Central memory CD8-positive, alpha-beta T cell (primary cell): ENCODE data around the gene PAN2.
"Not testable (repeated sequence)": the region's sequence is repeated elsewhere in the genome, so short reads cannot be mapped to it uniquely, and the experiment has no call there.

Source experiments
- ATAC-seq: fragments of 150-1000 bp; cut with Tn5 transposase; replicated peaks from 2 replicates; pipeline ENCODE4 v1.10.0; 2022; ENCODE audit warnings: mild to moderate bottlenecking, moderate FRiP score, moderate number of reproducible peaks; ENCODE audit not compliant: poor library complexity, severe bottlenecking; ENCODE audit errors: extremely low read depth
- DNase-seq, 2 donors: peaks; one replicate each; pipeline ENCODE4 v3.0.0; 2021; ENCODE audit warnings: low spot score in 2 of 2
- H3K27ac Mint-ChIP-seq: one replicate; pipeline ENCODE4 v1.8.0; 2022; ENCODE audit warnings: low read depth, mild to moderate bottlenecking, moderate library complexity, mixed read lengths
- H3K27me3 Mint-ChIP-seq: one replicate; pipeline ENCODE4 v1.8.0; 2022; ENCODE audit warnings: mixed read lengths
- H3K36me3 Mint-ChIP-seq: one replicate; pipeline ENCODE4 v1.8.0; 2022; ENCODE audit warnings: mild to moderate bottlenecking, moderate library complexity, mixed read lengths; ENCODE audit not compliant: insufficient read depth
- H3K4me1 Mint-ChIP-seq: one replicate; pipeline ENCODE4 v1.8.0; 2022; ENCODE audit warnings: mixed read lengths
- H3K4me3 Mint-ChIP-seq: one replicate; pipeline ENCODE4 v1.8.0; 2022; ENCODE audit warnings: mild to moderate bottlenecking, moderate library complexity, mixed read lengths
- H3K9me3 Mint-ChIP-seq: one replicate; pipeline ENCODE4 v1.8.0; 2022; ENCODE audit warnings: mixed read lengths

Gene PAN2

DNA sequence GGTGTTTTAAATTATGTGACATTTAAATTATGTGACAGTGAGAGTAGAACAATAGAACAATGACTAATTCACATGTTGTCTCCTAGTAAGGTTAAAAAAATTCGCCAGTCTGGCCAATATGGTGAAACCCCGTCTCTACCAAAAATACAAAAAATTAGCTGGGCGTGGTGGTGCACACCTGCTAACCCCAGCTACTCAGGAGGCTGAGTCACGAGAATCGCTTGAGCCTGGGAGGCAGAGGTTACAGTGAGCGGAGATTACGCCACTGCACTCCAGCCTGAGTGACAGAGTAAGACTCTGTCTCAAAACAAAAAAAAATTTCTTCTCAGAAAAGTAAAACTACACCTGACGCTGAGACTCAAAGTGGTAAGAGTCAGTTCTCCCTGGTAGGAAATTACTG, 36.4 kb downstream of the PAN2 start:
- Mint-ChIP-seq H3K4me3 (no peak overlapping the region), H3K4me1 (peaks cover 56% of the 10 kb centered on the region), H3K9me3 (no peaks in the 10 kb centered on the region), H3K27ac (peak overlapping the region; percentile 22), H3K27me3 (no peaks in the 10 kb centered on the region), H3K36me3 (peaks cover 26% of the 10 kb centered on the region)
- no peak for ATAC-seq
- DNase-seq = no peak

GRCh38 chr12:56296295-56296694, 37.5 kb downstream of the PAN2 start:
- no peak overlapping the region for H3K27ac Mint-ChIP-seq
- H3K27me3 Mint-ChIP-seq = no peaks in the 10 kb centered on the region
- H3K36me3 Mint-ChIP-seq = peaks cover 28% of the 10 kb centered on the region
- H3K9me3 Mint-ChIP-seq = no peaks in the 10 kb centered on the region
- ATAC-seq (no peak), DNase-seq (no peak)
- no peak overlapping the region for H3K4me3 Mint-ChIP-seq
- H3K4me1 Mint-ChIP-seq = peaks cover 51% of the 10 kb centered on the region

GRCh38 chr12:56293795-56294194, 40.0 kb downstream of the PAN2 start:
- ATAC-seq = no peak
- no peak for DNase-seq
- Mint-ChIP-seq H3K4me3 (no peak overlapping the region), H3K9me3 (no peaks in the 10 kb centered on the region), H3K4me1 (peaks cover 33% of the 10 kb centered on the region), H3K27ac (peak overlapping the region; percentile 44), H3K36me3 (peaks cover 25% of the 10 kb centered on the region), H3K27me3 (no peaks in the 10 kb centered on the region)

DNA sequence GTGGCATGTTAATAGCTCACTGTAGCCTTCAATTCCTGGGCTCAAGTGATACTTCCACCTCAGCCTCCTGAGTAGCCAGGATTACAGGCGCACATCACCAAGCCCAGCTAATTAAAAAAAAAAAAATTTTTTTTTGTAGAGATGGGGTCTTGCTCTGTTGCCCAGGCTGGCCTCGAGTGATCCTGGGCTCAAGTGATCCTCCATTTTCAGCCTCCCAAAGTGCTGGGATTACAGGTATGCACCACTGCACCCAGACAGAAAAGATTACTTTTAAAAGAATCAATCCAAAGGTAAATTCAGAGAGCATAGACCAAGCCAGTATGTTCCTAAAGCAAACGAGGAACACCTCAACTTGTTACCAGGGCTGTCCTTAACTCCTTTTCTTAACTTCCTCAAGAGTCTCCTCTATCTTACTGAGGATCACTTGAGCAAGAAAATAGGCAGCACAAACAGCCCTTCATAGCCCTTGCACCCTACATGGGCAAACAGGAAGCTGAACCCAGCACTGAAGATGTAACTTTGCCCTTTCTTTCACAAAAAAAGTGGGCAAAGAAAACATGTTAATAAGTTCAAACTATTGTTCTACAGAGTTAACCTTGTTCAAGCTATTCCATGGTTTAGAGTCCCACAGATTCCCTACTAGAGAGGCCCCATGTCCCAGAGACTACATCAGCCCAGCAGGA, 45.0 kb downstream of the PAN2 start:
- Mint-ChIP-seq H3K27ac (no peak overlapping the region), H3K27me3 (no peaks in the 10 kb centered on the region), H3K4me1 (peaks cover 14% of the 10 kb centered on the region), H3K4me3 (no peak overlapping the region), H3K36me3 (peaks cover 32% of the 10 kb centered on the region), H3K9me3 (no peaks in the 10 kb centered on the region)
- DNase-seq (no peak), ATAC-seq (no peak)

DNA sequence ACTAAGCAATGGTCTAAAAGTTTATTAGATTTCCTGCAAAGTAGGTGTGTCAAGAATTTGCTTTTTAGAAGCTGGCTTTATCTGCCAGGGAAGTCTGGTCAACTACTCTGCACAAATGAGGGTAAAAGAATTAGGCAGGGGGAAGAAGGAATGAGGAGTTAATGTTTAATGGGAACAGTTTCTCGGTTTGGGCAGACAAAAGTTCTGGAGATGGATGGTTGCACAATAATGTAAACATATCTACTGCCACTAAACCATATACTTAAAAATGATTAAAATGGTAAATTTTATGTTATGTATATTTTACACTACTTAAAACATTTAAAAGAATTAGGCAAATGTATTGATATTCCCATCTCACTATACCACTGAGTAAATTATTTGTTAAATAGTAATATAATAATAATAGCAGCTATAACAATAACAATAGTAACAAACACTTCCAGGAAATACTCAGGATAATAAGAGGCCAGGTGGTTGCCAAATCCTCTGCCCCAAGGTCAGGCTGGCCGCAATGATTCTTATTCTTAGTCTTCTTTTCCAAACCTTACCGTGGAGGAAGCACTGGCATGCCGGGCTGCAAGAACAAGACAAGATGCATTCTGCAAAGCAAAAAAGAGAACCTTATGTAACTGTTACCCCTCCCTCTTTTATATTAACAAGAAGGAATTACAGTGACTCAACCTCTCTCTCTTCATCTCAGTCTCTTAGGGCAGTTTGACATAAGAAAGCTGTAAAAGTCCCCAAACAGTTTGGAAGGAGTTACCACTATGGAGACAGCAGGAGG, 47.6 kb downstream of the PAN2 start:
- no peak for DNase-seq
- Mint-ChIP-seq H3K9me3 (no peaks in the 10 kb centered on the region), H3K4me1 (peaks cover 3% of the 10 kb centered on the region), H3K4me3 (no peak overlapping the region), H3K27ac (no peak overlapping the region), H3K27me3 (no peaks in the 10 kb centered on the region), H3K36me3 (peaks cover 52% of the 10 kb centered on the region)
- no peak for ATAC-seq

DNA sequence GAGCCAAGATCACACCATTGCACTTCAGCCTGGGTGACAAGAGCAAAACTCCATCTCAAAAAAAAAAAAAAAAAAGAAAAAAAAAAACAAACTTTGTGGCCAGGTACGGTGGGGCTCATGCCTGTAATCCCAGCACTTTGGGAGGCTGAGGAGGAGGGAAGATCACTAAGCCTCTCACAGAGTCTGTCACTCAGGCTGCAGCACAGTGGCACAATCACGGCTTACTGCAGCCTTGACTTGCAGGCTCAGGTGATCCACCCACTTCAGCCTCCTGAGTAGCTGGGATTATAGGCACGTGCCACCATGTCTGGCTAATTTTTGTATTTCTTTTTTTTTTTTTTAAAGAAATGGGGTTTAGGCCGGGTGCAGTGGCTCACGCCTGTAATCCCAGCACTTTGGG, 49.5 kb downstream of the PAN2 start:
- not testable (repeated sequence) for H3K4me1 Mint-ChIP-seq, H3K4me3 Mint-ChIP-seq, H3K27me3 Mint-ChIP-seq, DNase-seq, H3K27ac Mint-ChIP-seq, H3K9me3 Mint-ChIP-seq, ATAC-seq
- H3K36me3 Mint-ChIP-seq = peaks cover 64% of the 10 kb centered on the region

DNA sequence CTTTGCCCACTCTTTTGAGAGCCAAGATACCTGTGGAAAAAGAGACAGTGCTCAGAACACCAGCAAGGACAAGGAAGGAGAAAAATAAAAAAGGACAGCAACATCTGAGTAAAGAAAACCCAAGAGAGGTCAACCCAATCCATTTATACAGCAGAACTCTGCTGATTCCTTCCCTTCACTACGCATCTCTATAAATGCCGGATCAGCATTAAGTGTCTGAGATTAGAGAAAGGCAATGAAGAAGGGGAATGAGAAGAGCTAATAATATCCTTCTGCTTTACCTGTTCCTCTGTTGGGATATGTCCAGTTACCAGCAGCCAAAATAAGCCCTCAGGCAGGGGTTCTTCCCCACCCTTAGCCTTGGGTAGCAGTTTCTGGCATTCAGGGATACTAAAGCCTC, 51.2 kb downstream of the PAN2 start:
- Mint-ChIP-seq H3K4me3 (no peak overlapping the region), H3K27me3 (no peaks in the 10 kb centered on the region), H3K4me1 (no peaks in the 10 kb centered on the region), H3K27ac (peak overlapping the region; percentile 20), H3K9me3 (no peaks in the 10 kb centered on the region), H3K36me3 (peaks cover 75% of the 10 kb centered on the region)
- DNase-seq (no peak), ATAC-seq (no peak)

- Mint-ChIP-seq H3K27ac (no peak overlapping the region), H3K27me3 (no peaks in the 10 kb centered on the region), H3K4me3 (no peak overlapping the region), H3K9me3 (no peaks in the 10 kb centered on the region), H3K36me3 (peaks cover 79% of the 10 kb centered on the region), H3K4me1 (no peaks in the 10 kb centered on the region)
- ATAC-seq (no peak), DNase-seq (no peak)
Measured at GRCh38 chr12:56282030-56282429, 51.8 kb downstream of the PAN2 start.

GRCh38 chr12:56280849-56281248, 53.0 kb downstream of the PAN2 start:
- Mint-ChIP-seq H3K36me3 (peaks cover 83% of the 10 kb centered on the region), H3K9me3 (no peaks in the 10 kb centered on the region), H3K4me1 (no peaks in the 10 kb centered on the region), H3K27ac (no peak overlapping the region), H3K4me3 (no peak overlapping the region), H3K27me3 (no peaks in the 10 kb centered on the region)
- no peak for ATAC-seq
- DNase-seq = no peak

GRCh38 chr12:56278905-56279304, 54.9 kb downstream of the PAN2 start:
- ATAC-seq = no peak
- H3K4me3 Mint-ChIP-seq = no peak overlapping the region
- peaks cover 88% of the 10 kb centered on the region for H3K36me3 Mint-ChIP-seq
- no peaks in the 10 kb centered on the region for H3K4me1 Mint-ChIP-seq
- H3K27ac Mint-ChIP-seq = no peak overlapping the region
- no peak for DNase-seq
- H3K27me3 Mint-ChIP-seq = no peaks in the 10 kb centered on the region
- H3K9me3 Mint-ChIP-seq = no peaks in the 10 kb centered on the region

DNA sequence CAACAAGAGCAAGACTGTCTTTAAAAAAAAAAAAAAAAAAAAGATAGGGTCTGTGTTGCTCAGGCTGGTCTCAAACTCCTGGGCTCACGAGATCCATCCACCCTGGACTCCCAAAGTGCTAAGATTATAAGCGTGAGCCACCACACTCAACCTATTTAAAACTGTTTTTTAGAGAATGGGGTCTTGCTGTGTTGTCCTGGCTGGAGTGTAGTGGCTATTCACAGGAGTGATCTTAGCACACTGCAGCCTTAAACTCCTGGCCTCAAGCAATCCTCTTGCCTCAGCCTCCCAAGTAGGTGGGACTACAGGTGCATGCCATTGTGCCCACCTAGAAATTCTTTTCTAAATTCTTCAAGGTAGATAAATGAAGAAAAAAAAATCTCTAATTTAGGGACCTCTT, 59.5 kb downstream of the PAN2 start:
- Mint-ChIP-seq H3K4me3 (no peak overlapping the region), H3K9me3 (no peaks in the 10 kb centered on the region), H3K27ac (no peak overlapping the region), H3K27me3 (no peaks in the 10 kb centered on the region), H3K36me3 (peaks cover 68% of the 10 kb centered on the region), H3K4me1 (no peaks in the 10 kb centered on the region)
- no peak for DNase-seq
- no peak for ATAC-seq

DNA sequence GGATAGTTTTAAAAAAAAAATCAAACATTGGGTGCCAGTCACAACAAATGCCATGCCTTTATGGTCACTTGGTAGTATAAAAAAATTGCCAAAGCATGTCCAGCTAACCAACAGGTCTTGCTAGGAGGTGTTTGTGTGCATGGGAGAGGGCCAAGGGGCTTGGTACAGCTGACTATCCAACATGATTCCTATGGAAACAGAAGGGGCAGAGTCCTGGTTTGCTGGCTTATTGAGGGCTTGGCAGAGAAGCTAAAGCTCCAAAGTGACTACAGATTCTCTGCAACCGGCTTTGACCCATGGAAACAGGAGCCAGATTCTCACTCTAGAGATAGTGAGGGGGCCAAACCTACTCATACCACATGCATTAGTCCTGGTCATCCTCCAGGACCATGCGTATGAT, 61.3 kb downstream of the PAN2 start:
- H3K27me3 Mint-ChIP-seq, H3K4me3 Mint-ChIP-seq, DNase-seq, H3K9me3 Mint-ChIP-seq, ATAC-seq, H3K4me1 Mint-ChIP-seq: not testable (repeated sequence)
- H3K27ac Mint-ChIP-seq = peak overlapping the region; percentile 13
- peaks cover 59% of the 10 kb centered on the region for H3K36me3 Mint-ChIP-seq

DNA sequence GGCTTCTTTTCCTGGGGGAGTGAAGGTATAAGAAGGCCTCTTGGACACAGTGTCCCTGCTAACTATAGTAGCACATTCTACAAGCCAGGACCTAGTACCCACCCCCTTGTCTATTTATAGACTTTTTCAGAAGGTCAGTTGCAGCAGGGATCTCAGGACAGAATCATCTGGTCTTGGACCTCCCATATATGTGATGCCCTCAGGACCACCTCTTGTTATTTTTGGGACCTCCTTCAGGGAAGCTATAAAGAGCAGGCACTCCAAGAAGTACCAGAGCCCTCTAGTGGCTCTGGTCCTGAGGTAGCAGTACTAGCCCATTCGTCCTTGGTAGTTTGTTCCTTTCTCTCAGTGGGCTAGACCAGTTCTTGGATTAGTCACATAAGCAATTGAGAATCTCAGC, 62.8 kb downstream of the PAN2 start:
- Mint-ChIP-seq H3K9me3 (no peaks in the 10 kb centered on the region), H3K36me3 (peaks cover 56% of the 10 kb centered on the region), H3K27me3 (no peaks in the 10 kb centered on the region), H3K4me1 (peaks cover 21% of the 10 kb centered on the region), H3K4me3 (no peak overlapping the region), H3K27ac (no peak overlapping the region)
- DNase-seq = no peak
- ATAC-seq = no peak
